HG03159 (cell line): ENCODE results near the gene SSBP3.

Experiments used
- ATAC-seq: cut with Tn5 transposase; IDR thresholded peaks from one replicate; pipeline ENCODE4 v1.9.1; 2021; ENCODE audit warnings: mild to moderate bottlenecking, moderate library complexity; ENCODE audit not compliant: unreplicated experiment

SSBP3 gene

DNA sequence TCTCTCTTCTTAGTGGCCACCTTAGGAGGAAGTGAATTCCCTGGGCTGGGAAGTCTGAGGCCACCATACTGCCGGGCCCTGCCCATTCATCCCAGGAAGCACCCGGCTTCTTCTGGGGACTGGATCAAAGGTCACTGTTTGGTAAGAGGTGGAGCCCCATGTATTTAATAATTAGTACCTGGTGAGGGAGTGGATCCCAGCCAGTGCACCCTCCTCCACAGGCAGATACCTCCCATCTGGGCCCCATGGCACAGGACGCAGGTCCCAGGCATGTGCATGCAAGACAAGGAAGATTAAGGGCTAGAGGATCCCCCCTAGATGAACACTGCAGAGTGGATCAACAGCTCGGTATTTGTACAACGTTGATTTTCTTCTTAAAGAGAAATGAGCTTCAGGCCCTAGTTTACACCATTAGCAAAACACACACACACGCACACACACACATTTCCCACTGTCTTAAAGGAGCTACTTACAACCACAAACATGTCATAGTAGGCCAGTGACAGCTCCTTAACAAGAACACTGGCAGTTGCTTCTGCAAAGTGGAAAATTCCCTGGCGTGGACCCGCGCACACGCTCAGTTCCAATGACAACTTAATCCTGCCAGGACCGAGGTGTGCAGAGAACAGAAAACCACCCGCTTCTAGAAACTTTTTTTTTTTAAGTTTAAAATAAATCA, 115.5 kb downstream of the SSBP3 start:
- ATAC-seq = no peak

DNA sequence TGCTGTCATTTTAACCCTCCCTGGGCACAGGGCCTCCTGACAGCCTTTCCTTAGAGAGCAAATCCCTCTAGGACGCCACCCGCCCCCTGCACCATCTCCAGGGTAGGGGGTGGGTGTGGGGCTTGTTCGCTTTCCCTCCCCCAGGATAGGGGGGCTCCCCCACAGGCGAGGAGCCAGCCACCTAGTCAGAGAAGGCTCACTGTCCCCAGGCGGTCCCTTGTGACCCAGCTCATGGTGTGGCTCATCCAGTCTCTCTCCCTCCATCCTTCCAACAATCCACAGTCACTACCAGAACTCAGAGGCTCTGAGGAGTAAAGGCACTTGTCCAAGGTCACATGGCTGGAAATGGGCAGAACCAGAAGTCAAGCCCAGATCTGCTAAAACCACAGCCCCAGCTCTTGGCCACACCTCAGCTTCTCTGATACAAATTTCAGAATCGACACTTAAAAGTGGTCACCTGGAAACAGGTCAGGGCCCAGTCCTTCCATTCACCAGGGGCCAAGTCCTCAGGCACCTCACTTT, 116.4 kb downstream of the SSBP3 start:
- ATAC-seq = no peak

DNA sequence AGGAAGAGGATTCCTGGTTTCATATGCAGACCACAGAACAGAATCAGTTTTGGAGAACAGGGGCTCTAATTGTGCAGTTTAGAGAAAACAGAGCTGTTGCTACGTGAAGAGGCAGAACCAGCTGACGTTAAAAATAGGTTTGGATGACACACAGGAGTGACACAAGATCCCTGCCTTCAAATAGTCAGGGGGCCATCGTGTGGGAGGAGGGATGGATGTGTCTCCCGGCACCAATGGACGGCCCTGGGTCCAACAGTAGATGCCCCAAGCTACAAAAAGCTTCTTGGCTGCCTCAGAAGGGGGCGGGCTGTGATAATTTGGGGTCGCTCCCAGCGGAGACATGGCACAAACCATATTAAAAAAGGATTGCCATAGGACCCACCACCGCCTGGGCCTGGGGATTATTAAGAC, 118.4 kb downstream of the SSBP3 start:
- no peak for ATAC-seq

DNA sequence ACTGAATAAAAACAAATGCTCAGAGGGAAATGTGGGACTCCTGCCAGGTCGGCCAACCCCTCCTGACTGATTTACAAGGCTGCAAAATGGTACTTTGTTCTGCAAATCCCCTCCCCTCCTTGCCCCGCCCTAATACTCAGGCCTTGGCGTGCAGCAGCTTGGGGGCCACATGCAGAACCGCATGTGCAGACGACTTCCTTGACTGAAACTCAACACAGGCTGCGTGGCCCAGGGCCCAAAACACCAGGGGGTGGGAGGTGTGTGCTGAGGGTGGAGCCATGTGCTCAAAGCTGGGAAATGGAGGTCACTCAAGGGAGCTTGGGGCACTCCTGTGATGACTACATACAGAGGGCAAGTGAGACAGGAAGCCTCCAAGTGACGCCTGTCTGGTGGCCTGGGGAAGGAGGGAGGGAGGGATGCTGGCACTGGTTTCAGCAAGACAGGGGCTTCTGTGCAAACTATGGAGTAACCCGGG, 119.0 kb downstream of the SSBP3 start:
- peak; percentile 53 for ATAC-seq

DNA sequence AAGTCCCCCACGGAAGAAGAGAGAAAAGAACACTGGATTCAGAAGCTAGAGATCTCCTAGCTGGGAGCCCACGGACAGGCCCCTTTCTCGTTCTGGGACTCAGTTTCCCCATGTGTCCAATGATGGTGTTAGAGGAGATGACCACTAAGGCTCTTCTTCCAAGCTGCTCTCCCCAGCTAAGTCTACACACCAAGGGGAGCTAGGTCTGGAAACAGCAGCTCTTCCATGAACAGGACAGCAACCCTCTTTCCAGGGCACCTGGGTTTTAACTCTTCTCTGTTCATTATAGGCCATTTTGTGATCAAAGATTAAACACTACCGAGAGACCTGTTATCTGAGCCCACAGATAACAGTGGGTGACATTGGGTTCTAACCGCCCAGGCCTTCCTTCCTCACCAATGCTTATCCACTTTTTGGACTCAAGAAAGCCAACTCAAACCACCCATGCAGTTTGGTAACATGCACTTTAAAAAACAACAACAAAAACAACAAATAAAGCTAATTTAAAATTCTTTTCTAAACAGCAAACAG, 120.3 kb downstream of the SSBP3 start:
- ATAC-seq = no peak

DNA sequence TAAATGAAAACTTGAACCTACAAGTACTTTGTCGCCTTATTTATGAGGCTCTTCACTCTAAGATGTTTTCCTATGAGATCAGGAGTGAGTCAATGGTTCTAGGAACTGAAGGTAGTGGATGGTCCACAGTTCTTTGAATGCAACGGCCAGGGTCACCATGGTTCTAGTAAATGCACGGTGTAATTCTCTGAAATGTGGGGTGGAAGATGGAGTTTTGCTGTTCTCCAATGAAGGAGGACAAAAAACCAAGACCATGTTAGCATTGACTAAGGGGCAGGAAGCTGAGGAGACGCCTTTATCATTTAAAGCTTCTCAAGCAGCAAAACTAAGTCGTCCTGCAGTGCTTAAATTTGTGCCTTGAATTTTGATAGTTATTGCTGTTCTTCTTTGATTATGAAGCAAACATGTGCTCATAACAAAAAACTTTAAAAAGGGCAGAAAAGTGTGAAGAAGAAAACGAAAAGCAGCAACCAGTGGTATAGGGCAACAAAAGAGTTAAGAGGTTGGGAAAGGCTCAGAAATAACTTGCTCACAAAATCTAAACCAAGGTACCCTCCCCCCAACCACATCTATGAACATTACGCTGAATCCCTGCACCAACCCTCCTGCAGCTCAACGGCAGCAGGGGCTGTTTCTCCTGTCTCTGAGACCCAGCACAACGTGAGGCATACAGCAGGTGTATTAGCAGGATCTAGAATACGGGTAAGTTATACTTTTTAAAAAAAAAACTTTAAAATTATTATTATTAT, 121.2 kb downstream of the SSBP3 start:
- no peak for ATAC-seq

DNA sequence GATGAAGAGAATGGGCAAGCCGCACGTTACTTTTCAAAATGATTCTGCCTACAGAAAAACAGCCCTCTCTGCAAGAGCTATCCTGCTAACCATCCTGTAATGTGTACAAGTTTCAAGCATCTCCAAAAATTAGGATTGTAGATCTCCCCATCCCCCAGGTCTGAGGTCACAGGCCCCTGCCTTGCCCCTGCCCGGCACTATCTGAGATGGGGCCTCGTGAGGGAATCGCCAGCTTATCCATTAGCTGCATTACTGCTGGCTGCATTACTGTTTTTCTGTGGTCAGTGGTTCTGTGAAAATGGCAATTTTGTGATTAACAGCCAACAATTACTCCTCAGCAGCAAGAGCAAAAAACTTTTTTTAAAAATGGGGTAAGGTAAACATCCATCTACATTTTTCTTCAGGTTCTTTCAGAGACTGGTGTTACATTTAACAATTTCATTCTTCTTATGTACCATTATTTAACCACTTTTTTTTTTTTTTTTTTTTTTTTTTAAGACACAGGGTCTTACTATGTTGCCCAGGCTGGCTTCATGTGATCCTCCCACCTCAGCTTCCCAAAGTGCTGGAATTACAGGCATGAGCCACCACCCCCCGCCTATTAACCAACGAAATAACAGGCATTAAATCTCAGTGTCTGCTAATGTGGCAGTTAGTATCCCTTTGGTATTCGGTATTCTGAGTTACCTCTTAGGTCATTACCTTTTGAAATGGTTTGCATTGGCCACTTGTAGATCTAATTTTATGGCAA, 122.4 kb downstream of the SSBP3 start:
- ATAC-seq = no peak

DNA sequence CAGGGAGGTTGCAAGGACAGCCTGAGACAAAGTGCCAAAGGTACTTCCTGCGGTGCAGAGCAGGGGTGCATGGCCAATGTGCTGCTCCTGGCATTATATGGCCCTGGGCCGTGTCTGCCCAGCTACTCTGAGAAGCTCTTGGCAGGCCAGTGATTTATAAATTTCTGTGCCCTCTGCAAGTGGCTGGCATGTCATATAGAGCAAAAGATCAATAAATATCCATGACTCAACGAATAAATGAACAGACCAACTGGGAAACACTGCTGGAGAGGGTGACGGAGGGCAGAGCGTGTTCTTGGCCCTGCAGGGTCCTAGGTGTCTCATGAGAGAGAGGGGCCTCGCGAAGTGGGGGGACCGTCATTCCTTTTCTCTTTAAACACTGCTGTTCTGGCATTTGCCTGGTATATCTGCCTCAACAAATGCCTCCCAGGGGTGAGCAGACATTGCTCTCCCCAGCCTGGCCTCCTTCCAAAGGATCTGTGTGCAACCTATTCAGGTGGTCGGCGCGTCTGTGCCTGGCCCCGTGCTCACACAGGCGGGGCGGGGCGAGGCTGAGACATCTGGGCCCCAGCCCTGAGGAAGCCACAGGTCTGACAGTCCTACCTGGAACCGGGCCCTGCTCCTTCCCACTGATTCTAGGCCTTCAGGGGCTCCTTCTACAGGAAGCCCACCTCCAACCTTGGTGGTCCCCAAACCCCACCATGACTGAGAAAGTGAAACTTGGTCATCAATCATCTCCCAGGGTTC, 123.9 kb downstream of the SSBP3 start:
- ATAC-seq = no peak

DNA sequence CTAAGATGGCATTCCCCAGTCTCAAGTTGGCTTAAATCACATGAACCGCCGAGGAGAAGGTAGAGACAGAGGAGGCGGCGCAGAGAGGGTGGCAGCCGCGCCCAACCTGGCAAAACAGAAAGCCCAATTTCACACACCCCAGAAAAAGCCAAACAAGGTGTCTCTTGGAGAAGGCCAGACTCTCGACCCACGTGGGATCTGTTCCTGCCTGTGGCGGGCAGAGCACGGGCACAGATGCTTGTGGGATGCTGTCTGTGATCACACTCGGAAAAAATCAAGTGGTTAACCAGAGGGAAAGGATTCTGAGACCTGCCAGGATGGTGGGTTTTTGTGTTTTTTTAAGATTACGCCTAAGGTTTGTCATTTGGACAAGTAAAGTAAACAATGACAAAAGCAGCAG, 125.5 kb downstream of the SSBP3 start:
- no peak for ATAC-seq

DNA sequence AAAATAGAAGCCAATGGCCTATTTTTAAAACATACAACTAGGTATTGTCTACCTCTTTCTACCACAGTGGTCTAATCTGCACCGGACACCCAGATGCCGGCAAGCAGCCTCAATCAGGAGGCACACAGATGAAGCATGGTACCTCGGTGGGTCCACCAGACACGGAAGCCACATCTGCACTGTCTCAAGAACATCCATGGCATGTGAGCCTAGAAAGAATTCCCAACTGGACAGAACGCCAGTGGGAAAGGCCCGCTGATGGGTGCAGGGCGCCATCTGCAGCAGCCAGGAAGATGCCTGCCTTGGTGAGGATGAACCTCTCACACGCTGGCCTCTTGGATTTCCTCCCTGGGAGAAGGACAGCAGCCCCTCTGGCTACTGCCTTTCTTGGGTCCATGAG, 126.7 kb downstream of the SSBP3 start:
- no peak for ATAC-seq

DNA sequence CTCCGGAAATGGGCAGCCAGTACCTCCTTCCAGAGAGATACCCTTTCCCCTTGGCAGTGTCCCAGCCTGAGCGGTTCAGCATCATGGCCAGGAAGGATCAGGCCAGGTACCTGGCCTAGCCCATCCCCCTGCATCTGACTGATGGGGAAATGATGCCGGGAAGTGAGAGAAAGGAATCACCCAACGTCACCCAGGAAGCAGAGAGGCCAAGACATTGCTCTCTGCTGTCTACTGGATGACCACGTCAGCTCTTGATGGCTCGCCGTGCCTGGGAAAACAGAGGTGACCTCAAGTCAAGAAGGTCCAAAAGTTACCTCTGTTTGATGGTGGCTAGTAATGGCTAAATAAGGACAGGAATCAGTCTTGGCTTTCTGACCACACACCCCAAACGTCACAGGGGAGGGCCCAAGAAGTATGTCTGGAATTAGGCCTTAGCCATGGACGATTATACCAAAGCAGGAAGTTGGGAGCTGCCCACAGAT, 127.2 kb downstream of the SSBP3 start:
- no peak for ATAC-seq

DNA sequence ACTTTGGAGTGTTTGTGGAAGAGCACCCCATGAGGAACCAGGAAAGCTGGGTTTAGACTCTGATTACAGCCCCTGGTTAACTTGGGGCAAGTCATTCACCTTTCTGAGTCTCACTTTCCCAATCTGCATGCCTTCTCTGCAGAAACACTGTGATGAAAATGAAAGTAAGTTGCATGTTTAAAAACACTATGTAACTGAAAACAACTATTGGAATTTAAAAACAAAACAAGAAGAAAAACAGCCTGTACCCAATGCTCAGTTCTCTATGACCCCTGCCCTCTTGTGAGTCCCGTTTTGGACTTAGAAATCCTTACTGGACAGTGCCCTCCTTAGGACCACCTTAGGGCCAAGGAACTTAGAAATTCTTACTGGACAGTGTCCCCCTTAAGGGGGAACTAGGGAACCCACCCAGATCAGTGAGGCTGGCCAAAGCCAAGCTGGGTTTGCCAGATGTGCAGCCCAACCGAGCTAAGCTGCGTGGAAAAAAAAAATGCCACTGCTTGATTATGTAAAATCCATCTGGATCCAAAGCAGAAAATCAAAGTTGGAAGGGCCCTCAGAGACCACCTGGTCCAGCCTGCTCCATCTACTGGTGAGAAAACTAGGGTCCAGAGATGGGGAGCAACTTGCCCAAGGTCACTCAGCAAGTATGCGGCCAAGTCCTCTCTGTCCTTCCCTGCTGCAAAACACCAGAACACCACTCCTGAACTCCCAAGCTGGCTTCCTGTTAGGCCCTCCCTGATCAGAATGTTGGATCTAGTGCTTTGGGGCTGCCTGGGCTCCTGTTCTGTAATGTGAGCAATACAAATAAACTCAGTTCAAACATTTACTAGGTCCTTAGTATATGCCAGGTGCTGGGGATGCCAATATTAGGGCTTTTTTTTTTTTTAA, 128.5 kb downstream of the SSBP3 start:
- no peak for ATAC-seq

DNA sequence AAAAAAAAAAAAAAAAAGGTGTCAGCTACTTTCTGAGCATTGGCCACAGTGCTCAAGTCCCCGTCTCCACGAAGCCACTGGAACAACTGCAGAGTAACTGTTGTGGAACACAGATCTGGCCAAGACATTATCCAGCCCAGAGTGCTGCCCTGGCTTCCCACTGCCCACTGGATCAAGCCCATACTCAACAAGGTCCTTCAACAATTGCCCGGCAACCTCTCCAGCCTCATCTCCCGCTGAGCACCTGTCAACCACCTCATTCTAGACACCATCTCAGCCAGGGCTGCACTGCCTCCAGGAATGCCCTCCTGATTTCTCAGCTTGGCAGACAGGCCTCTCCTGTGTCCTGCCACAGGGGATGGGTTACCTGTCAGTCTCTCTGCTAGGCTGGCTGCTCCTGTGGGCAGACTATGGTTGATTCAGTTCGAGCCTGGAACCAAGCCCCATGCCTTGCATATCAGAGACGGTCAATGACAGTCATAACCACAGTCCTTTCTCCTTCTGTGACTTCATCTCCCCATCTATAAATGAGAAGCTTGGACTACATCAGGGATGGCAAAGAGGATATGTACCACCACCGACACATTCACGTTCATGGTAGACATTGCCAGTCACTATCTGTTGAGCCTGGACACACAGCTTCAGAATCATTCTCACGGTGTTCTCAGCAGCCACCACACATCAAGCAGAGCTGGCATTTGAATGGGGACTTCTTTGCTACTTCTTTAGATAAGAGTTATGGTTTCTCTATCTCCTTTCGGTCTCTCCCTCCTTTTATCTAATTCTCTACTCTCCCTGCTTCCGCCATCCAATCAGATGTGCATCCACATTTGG, 129.4 kb downstream of the SSBP3 start:
- no peak for ATAC-seq

DNA sequence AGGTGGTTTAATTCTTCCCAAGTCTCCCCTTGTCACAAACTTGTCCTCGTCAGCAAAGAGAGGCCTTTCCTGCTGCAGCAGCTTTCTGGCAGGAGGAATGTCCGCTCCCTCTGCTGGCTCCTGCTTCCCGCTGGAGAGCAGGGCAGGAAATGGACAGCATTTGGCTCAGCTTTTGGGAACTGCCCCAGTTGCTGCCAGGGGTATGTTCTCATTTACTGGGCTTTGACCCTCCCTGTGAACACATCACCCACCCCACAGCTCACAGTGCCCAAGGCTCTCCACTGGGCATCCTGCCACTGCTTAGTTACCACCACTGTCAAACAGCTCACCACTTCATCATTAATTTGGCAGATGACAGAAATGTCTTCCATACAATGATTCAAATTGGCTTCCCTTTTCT, 130.8 kb downstream of the SSBP3 start:
- ATAC-seq = no peak

DNA sequence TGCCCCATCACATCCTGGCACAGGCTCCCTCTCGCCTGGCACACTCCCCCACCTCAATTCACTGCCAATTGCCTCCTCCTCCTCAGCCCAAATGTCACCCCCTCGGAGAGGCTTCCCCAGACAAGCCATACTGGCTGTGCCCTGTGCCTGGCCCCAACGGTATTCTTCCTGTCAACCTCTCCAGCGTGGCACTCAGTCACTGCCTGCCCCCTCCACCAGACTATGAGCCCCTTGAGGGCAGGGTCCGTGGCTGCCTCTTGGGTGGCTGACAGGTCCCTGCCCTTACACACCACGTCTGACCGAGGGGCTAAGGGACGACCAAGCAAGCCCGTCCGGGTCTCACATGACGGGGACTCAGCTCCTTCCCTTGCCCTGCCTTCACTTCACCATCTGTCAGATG, 131.3 kb downstream of the SSBP3 start:
- ATAC-seq = no peak

DNA sequence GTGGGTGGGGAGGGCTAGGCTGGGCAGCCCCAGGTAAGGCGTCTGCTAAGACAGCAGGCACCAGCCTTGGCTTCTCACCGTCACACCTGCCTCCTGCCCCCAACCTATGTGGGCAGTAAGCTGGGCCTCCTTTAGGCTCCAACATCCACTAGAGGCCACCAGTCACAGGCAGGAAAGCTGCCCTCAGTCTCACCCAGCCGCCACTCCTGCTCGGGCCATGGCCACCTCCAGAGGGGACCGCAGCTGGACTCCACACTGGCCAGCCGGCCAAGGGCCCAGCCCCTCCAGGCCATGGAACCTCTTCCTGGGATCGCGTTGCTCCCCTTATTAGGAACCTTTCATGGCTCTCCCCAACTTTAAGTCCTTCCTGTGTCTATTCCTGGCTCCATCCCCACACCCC, 131.7 kb downstream of the SSBP3 start:
- no peak for ATAC-seq

DNA sequence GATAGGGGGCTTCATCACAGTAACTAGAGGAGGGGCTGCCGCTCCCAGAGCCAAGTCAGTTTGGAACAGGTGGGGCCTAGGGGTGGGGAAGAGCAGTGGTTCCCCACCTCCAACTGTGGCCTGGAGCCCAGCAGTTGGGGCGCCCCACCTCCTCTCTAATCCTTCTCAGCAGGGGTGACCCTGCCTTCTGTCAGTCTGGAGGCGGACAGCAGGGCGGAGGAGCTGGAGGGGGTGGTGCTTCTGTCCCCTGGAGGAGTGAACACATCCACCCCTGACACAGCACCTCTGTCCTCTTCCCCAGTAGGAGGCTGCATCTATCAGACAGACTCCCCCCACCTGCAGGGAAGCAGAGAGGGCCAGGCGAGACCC, 132.4 kb downstream of the SSBP3 start:
- ATAC-seq = no peak

DNA sequence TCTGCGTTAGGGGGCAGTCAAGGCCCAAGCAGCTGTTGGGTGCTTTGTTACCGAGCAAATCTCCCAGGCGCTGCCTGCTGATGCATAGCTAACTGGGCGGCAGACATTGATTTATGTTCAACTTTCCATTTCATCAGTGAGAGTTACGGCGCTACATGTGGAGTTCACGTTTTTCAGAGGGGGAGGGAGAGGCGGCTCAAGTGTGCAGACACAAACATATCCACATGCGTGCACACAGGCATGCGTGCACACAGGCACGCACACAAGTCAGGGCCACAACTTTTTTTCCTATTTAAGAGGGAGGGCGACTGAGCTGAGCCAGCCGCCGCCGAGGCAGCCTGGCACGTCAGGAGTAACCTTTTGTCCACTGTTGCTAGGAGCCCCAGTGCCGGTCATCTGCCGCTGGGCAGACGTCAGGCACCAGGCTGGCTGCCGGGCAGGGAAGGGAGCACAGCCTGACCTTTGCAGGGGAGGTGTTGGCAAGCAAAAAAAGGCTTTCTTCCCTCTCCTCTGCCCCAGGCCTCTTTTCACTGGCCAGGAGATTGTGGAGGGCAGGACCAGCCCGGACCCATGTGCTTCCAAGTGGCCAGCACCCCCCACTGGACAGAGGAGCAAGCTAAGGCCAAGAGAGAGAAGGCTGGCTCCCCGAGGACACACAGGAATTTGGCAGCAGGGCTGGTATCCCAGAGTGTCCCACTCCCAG, 133.0 kb downstream of the SSBP3 start:
- no peak for ATAC-seq
